Left lung (tissue), 10 donors: Measurements from ENCODE around the gene CUX1. TPM values are rescaled to one million over a fixed set of nuclear protein-coding genes. Genes with fewer than 3 reads are reported as not detected.
"Not testable (repeated sequence)": the region's sequence is repeated elsewhere in the genome, so short reads cannot be mapped to it uniquely, and the experiment has no call there.

Source experiments
- ATAC-seq: fragments of 200-7000 bp; cut with Tn5 transposase; one replicate; pipeline ENCODE4 v1.9.1; 2020; ENCODE audit warnings: moderate library complexity
- DNase-seq, 4 donors: peaks; one replicate each; pipeline ENCODE4 v3.0.0-alpha.2; 2013 to 2020
- H3K27ac ChIP-seq, 2 donors: fragments of 200-600 bp; sonication (generic) in 1 of 2; one replicate each; pipeline versions ENCODE4 v1.5.0 to v1.8.0; 2020 to 2021
- H3K27me3 ChIP-seq, 2 donors: fragments of 200-600 bp; sonication (generic) in 1 of 2; one replicate each; pipeline versions ENCODE4 v1.5.0 to v1.8.0; 2020 to 2021
- H3K36me3 ChIP-seq, 2 donors: fragments of 200-600 bp; sonication (generic) in 1 of 2; one replicate each; pipeline versions ENCODE4 v1.5.0 to v1.8.0; 2020 to 2021
- H3K4me1 ChIP-seq, 2 donors: fragments of 200-600 bp; one replicate each; pipeline ENCODE4 v1.8.0; 2021
- H3K4me3 ChIP-seq, 2 donors: fragments of 200-600 bp; sonication (generic) in 1 of 2; one replicate each; pipeline versions ENCODE4 v1.5.0 to v1.8.0; 2020 to 2021; ENCODE audit warnings: mild to moderate bottlenecking in 1 of 2
- H3K9me3 ChIP-seq, 2 donors: fragments of 200-600 bp; sonication (generic) in 1 of 2; one replicate each; pipeline versions ENCODE4 v1.5.0 to v1.8.0; 2020 to 2021
- CTCF ChIP-seq, 2 donors: fragments of 200-600 bp; sonication (generic) in 1 of 2; IDR thresholded peaks; one replicate each; pipeline versions ENCODE4 v1.5.0 to v1.8.0; 2021; ENCODE audit warnings: antibody characterized with exemption in 2 of 2
- intact Hi-C, 2 donors: fragments of 100-400 bp; cut with DNase I; formaldehyde crosslinking; loops; one replicate each; pipeline versions ENCODE4 v1.11.2 to v1.14.2; 2022
- polyA plus RNA-seq, 6 donors: library from polyadenylated mRNA; unstranded; fragments of 120-200 nt; gene quantifications; one replicate each; pipeline ENCODE4 v1.2.1, GENCODE V29; 2013; ENCODE audit not compliant: insufficient read length in 6 of 6
- total RNA-seq, 2 donors: library from RNA; stranded (reverse); fragmentation: NEBNext Ultra II Directional; extraction: Animal tissue kit (Norgen Biotek cat#: 25700); gene quantifications; one replicate each; pipeline ENCODE4 v1.2.1, GENCODE V29; 2021
- donor health status: DM: no; HTN: yes; CAD: no.
- donor health status: DM: no; HTN: no; CAD: no.

CUX1 gene
- total and polyA plus RNA-seq, 8 donors: 86.4 to 157 (median 96.4) TPM

GRCh38 chr7:102297487-102298218 is 480.2 kb downstream of the CUX1 start:
- Histone ChIP-seq H3K9me3 (no peaks in the 10 kb centered on the region), H3K36me3 (no peaks in the 10 kb centered on the region), H3K4me3 (no peak overlapping the region), H3K27ac (no peak overlapping the region), H3K4me1 (peaks cover 0 to 9% of the 10 kb centered on the region in 2 donors), H3K27me3 (peaks cover 0 to 15% of the 10 kb centered on the region in 2 donors)
- no peak for TF ChIP-seq CTCF (IDR thresholded peaks at IDR 0.05)
- intact Hi-C loops: no loop called here
- DNase-seq (no peak), ATAC-seq (no peak)

GRCh38 chr7:102300643-102301221 is 483.3 kb downstream of the CUX1 start:
- Histone ChIP-seq H3K27ac (no peak overlapping the region), H3K27me3 (peaks cover 0 to 15% of the 10 kb centered on the region in 2 donors), H3K4me1 (peaks cover 0 to 30% of the 10 kb centered on the region in 2 donors), H3K9me3 (no peaks in the 10 kb centered on the region), H3K36me3 (no peaks in the 10 kb centered on the region), H3K4me3 (no peak overlapping the region)
- TF ChIP-seq CTCF (IDR thresholded peaks at IDR 0.05): no peak
- peak in 2 of 4 donors; percentile 23 to 79 for DNase-seq
- intact Hi-C loops: no loop called here
- no peak for ATAC-seq

GRCh38 chr7:102301367-102301766 is 483.9 kb downstream of the CUX1 start:
- DNase-seq, H3K4me3 ChIP-seq, intact Hi-C loops, H3K27ac ChIP-seq, H3K9me3 ChIP-seq, H3K36me3 ChIP-seq, ATAC-seq: not testable (repeated sequence)
- Histone ChIP-seq H3K27me3 (peaks cover 0 to 15% of the 10 kb centered on the region in 2 donors), H3K4me1 (peaks cover 0 to 36% of the 10 kb centered on the region in 2 donors)

- H3K36me3 ChIP-seq: no peaks in the 10 kb centered on the region
- TF ChIP-seq CTCF (IDR thresholded peaks at IDR 0.05): no peak
- H3K9me3 ChIP-seq: no peaks in the 10 kb centered on the region
- DNase-seq (peak in 1 of 4 donors; percentile 51), ATAC-seq (no peak)
- no peak overlapping the region for H3K27ac ChIP-seq
- no peak overlapping the region for H3K4me3 ChIP-seq
- intact Hi-C loops: no loop called here
- peaks cover 0 to 15% of the 10 kb centered on the region in 2 donors for H3K27me3 ChIP-seq
- peaks cover 3 to 43% of the 10 kb centered on the region in 2 donors for H3K4me1 ChIP-seq
Observed at GRCh38 chr7:102302025-102302424, 484.6 kb downstream of the CUX1 start.

- intact Hi-C loops: no loop called here
- H3K9me3 ChIP-seq: no peaks in the 10 kb centered on the region
- peaks cover 0 to 10% of the 10 kb centered on the region in 2 donors for H3K36me3 ChIP-seq
- H3K27me3 ChIP-seq: peaks cover 0 to 15% of the 10 kb centered on the region in 2 donors
- no peak for DNase-seq
- no peak overlapping the region for H3K27ac ChIP-seq
- H3K4me3 ChIP-seq: no peak overlapping the region
- H3K4me1 ChIP-seq: peaks cover 7 to 53% of the 10 kb centered on the region in 2 donors
- ATAC-seq: no peak
- TF ChIP-seq CTCF (IDR thresholded peaks at IDR 0.05): no peak
Observed at GRCh38 chr7:102303669-102304422, 486.4 kb downstream of the CUX1 start.
